Tibial nerve (tissue), 4 donors: ENCODE data around the gene ADAMTS17. TPM values are rescaled to one million over a fixed set of nuclear protein-coding genes. Genes with fewer than 3 reads are reported as not detected.

Source experiments
- DNase-seq, 2 donors: peaks; one replicate each; pipeline ENCODE4 v3.0.0-alpha.2; 2019; ENCODE audit warnings: low spot score in 2 of 2
- H3K27ac ChIP-seq, 4 donors: fragments of 200-600 bp; sonication (generic) in 3 of 4; one replicate each; pipeline ENCODE4 v1.5.1; 2017 to 2019; ENCODE audit warnings: mild to moderate bottlenecking in 1 of 4
- H3K27me3 ChIP-seq, 2 donors: fragments of 200-600 bp; sonication (generic) in 1 of 2; one replicate each; pipeline versions ENCODE4 v1.5.1 to v1.6.0; 2017 to 2019
- H3K36me3 ChIP-seq, 3 donors: fragments of 200-600 bp; sonication (generic); one replicate each; pipeline ENCODE4 v1.5.1; 2018 to 2019
- H3K4me1 ChIP-seq, 4 donors: fragments of 200-600 bp; sonication (generic) in 3 of 4; one replicate each; pipeline ENCODE4 v1.5.1; 2017 to 2019
- H3K4me3 ChIP-seq, 4 donors: fragments of 200-600 bp; sonication (generic) in 3 of 4; one replicate each; pipeline ENCODE4 v1.5.1; 2017 to 2019; ENCODE audit warnings: mild to moderate bottlenecking in 1 of 4, moderate library complexity in 1 of 4
- H3K9me3 ChIP-seq, 4 donors: fragments of 200-600 bp; sonication (generic) in 3 of 4; one replicate each; pipeline ENCODE4 v1.5.1; 2017 to 2019
- EP300 ChIP-seq, 2 donors: sonication (generic); formaldehyde crosslinking; IDR thresholded peaks; one replicate each; pipeline ENCODE4 v1.6.1; 2017; ENCODE audit warnings: antibody characterized with exemption in 2 of 2, mild to moderate bottlenecking in 1 of 2
- POLR2A ChIP-seq, 2 donors: fragments of 450-650 bp; IDR thresholded peaks; one replicate each; pipeline ENCODE4 v1.6.1; 2017; ENCODE audit warnings: antibody characterized with exemption in 2 of 2, mild to moderate bottlenecking in 2 of 2, moderate library complexity in 2 of 2
- WGBS, 2 donors: methylation state at CpG; one replicate each; pipeline ENCODE4 v1.1.5; 2018; 5-methylcytosine and 5-hydroxymethylcytosine counted together
- total RNA-seq, 4 donors: library from RNA; depleted of rRNA; stranded (reverse); fragments of >200 nt; gene quantifications; one replicate each; pipeline ENCODE4 v1.1.0, GENCODE V29; 2016
- TF ChIP-seq, protein P1 (sequence below), 5 experiments: fragments of 200-600 bp in 3 of 5; fragments of 450-650 bp in 2 of 5; sonication (generic) in 3 of 5; IDR thresholded peaks; one replicate each; pipeline ENCODE4 v1.5.1; 2016 to 2019; ENCODE audit warnings: antibody characterized with exemption in 5 of 5, mild to moderate bottlenecking in 3 of 5, moderate library complexity in 2 of 5

Gene ADAMTS17
- total RNA-seq, 4 donors from 2014 or later: 0.66 to 5.5 (median 3.7) TPM

DNA sequence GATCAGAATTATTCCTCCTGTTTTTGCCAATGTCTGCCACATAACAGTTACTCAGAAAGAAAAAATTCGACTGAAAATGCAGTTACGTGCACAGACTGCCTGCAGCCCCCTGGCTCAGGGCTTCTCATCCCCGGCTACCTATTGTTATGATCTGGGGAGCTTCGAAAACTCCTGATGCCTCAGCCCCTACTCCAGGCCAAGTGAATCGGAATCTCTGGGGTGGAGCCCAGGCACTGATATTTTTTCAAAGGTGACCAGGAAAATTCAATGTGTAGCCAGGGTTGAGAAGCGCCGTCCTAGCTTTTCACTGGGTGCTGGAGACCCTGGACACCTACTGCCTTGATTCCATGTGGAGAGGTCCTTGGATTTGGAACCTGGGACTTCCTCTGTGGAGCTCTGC lies 8.5 kb downstream of the ADAMTS17 start:
- 94 to 95% methylated on average over 7 of the region's 7 CpGs for WGBS, 2 donors
- Histone ChIP-seq H3K4me1 (no peaks in the 10 kb centered on the region), H3K27me3 (no peaks in the 10 kb centered on the region), H3K4me3 (no peak overlapping the region), H3K27ac (no peak overlapping the region), H3K36me3 (no peaks in the 10 kb centered on the region), H3K9me3 (no peaks in the 10 kb centered on the region)
- no peak for TF ChIP-seq POLR2A (IDR thresholded peaks at IDR 0.05)
- no peak for TF ChIP-seq EP300 (IDR thresholded peaks at IDR 0.05)
- TF ChIP-seq, protein P1, sequence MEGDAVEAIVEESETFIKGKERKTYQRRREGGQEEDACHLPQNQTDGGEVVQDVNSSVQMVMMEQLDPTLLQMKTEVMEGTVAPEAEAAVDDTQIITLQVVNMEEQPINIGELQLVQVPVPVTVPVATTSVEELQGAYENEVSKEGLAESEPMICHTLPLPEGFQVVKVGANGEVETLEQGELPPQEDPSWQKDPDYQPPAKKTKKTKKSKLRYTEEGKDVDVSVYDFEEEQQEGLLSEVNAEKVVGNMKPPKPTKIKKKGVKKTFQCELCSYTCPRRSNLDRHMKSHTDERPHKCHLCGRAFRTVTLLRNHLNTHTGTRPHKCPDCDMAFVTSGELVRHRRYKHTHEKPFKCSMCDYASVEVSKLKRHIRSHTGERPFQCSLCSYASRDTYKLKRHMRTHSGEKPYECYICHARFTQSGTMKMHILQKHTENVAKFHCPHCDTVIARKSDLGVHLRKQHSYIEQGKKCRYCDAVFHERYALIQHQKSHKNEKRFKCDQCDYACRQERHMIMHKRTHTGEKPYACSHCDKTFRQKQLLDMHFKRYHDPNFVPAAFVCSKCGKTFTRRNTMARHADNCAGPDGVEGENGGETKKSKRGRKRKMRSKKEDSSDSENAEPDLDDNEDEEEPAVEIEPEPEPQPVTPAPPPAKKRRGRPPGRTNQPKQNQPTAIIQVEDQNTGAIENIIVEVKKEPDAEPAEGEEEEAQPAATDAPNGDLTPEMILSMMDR (IDR thresholded peaks at IDR 0.05): no peak
- no peak for DNase-seq

DNA sequence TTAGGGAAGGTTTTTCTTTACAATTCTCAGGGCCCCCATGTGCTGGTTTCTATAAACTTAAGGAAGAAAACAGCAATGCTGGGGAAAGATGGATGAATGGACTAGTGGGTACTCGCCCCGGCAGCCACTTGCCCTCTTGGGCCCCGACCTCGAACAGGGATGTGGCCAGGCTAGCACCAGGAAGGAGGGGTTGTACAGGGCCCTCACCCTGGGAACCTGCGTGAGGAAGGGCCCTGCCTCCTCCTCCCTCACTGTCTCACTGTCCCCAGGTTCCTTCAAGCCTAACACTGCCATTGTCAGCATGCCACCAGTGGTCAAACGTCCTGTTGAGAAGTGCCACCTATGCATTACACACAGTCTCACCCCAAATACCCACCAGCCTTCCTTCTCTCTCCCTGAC lies 9.1 kb downstream of the ADAMTS17 start:
- Histone ChIP-seq H3K27ac (no peak overlapping the region), H3K27me3 (no peaks in the 10 kb centered on the region), H3K36me3 (no peaks in the 10 kb centered on the region), H3K4me1 (no peaks in the 10 kb centered on the region), H3K9me3 (no peaks in the 10 kb centered on the region), H3K4me3 (no peak overlapping the region)
- WGBS, 2 donors: 76 to 84% methylated on average over 6 of the region's 6 CpGs
- no peak for DNase-seq
- TF ChIP-seq EP300 (IDR thresholded peaks at IDR 0.05): no peak
- TF ChIP-seq POLR2A (IDR thresholded peaks at IDR 0.05): no peak
- TF ChIP-seq, protein P1 (IDR thresholded peaks at IDR 0.05): no peak

DNA sequence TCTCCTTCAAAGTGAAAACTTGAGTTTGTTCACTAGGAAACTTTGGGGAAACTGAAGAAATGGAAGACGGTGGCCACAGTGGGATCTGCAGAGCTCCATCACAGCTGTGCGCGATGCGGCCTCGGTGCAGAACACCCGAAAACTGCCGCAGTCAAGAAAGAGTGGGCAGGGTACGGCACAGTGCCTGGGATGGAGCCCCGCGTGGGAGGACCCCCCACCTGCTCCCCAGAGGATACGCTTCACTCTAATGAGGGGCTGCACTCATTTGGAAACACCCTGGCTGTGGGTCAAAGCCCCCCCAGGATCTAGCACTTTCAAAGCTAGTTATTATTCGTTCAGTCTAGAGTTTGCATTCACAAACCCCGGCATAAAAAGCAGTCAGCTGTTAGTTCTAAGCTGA lies 9.5 kb downstream of the ADAMTS17 start:
- DNase-seq: no peak

DNA sequence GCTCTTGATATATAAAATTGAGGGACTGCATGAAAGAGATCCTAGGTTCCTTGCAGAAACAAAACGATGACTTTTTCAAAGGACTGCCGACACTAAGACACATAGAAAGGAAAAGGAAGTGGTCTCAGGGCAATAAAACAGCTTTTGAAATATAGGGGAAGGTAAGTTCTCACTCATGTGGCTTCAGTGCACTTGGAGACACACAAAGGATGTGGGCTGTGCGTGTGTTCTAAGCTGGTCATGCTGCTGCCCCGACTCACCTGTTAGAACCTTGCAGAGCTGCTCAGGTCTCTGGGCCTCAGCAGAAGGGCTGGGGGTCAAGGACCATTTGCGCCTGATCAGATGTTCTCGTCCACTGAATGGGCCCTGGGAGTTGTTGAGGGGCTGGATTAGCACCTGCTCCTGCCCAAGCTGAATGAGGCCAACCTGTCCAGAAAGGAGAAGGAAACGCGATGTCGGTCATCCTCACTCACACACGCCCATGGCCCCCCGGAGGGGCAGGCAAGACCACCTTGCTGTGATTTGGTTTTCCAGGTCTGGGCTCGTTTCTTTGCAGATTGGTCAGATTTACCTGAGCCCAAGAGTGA lies 11.1 kb downstream of the ADAMTS17 start:
- Histone ChIP-seq H3K4me3 (no peak overlapping the region), H3K9me3 (no peaks in the 10 kb centered on the region), H3K27me3 (no peaks in the 10 kb centered on the region), H3K36me3 (no peaks in the 10 kb centered on the region), H3K4me1 (no peaks in the 10 kb centered on the region), H3K27ac (peak overlapping the region in 1 of 4 donors; percentile 10)
- DNase-seq: no peak
- 84 to 87% methylated on average over 12 of the region's 12 CpGs for WGBS, 2 donors
- TF ChIP-seq EP300 (IDR thresholded peaks at IDR 0.05): no peak
- no peak for TF ChIP-seq POLR2A (IDR thresholded peaks at IDR 0.05)
- TF ChIP-seq, protein P1 (IDR thresholded peaks at IDR 0.05): no peak

More for the DNA sequence above, 9.5 kb downstream of the ADAMTS17 start:
- H3K27ac ChIP-seq: no peak overlapping the region
- H3K27me3 ChIP-seq: no peaks in the 10 kb centered on the region
- no peaks in the 10 kb centered on the region for H3K4me1 ChIP-seq
- TF ChIP-seq POLR2A (IDR thresholded peaks at IDR 0.05): no peak
- TF ChIP-seq, protein P1 (IDR thresholded peaks at IDR 0.05): no peak
- no peak for TF ChIP-seq EP300 (IDR thresholded peaks at IDR 0.05)
- no peaks in the 10 kb centered on the region for H3K36me3 ChIP-seq
- H3K4me3 ChIP-seq: no peak overlapping the region
- no peaks in the 10 kb centered on the region for H3K9me3 ChIP-seq
- 88 to 89% methylated on average over 13 of the region's 13 CpGs for WGBS, 2 donors

DNA sequence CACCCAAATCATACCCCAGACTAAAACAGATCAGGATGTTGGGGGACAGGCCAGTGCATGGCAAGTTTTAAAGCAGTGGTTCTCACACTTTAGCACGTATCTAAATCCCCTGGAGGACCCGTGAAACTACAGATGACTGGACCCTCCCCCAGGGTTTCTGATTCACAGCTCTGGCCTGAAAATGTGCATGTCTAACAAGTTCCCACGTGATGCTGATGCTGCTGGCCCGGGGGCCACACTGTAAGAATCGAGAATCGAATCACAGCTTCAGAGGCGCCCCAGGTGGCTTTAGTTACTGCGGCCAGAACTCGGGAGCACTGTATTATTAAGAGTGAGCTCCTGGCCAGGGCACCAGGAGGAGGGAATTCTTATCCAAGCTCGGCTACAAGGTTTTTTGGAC lies 11.6 kb downstream of the ADAMTS17 start:
- Histone ChIP-seq H3K4me3 (no peak overlapping the region), H3K4me1 (no peaks in the 10 kb centered on the region), H3K27me3 (no peaks in the 10 kb centered on the region), H3K36me3 (no peaks in the 10 kb centered on the region), H3K9me3 (no peaks in the 10 kb centered on the region), H3K27ac (peak overlapping the region in 1 of 4 donors; percentile 10)
- DNase-seq: no peak
- WGBS, 2 donors: 79 to 87% methylated on average over 10 of the region's 10 CpGs
- TF ChIP-seq EP300 (IDR thresholded peaks at IDR 0.05): no peak
- TF ChIP-seq, protein P1 (IDR thresholded peaks at IDR 0.05): no peak
- no peak for TF ChIP-seq POLR2A (IDR thresholded peaks at IDR 0.05)
